Body of pancreas (tissue), 4 donors: ENCODE results near the gene OSER1. TPM values are rescaled to one million over a fixed set of nuclear protein-coding genes. Genes with fewer than 3 reads are reported as not detected.
"Not testable (repeated sequence)": the region's sequence is repeated elsewhere in the genome, so short reads cannot be mapped to it uniquely, and the experiment has no call there.

ENCODE experiments used
- ATAC-seq: fragments of 150-250 bp; one replicate; pipeline ENCODE4 v1.9.1; 2016
- DNase-seq, 4 donors: peaks; one replicate each; pipeline ENCODE4 v3.0.0-alpha.2; 2019
- H3K27ac ChIP-seq, 4 donors: fragments of 200-600 bp; sonication (generic); 1 replicate in 3 of 4; 2 replicates in 1 of 4; pipeline versions ENCODE4 v1.5.1 to v1.6.1; 2016 to 2019; ENCODE audit warnings: mild to moderate bottlenecking in 1 of 4, mixed read lengths in 1 of 4, moderate library complexity in 1 of 4
- H3K27me3 ChIP-seq, 2 donors: fragments of 200-600 bp; sonication (generic); one replicate each; pipeline ENCODE4 v1.6.0; 2016; ENCODE audit warnings: mild to moderate bottlenecking in 1 of 2
- H3K36me3 ChIP-seq, 2 donors: fragments of 200-600 bp; sonication (generic); replicated peaks in 1 of 2; 2 replicates each; pipeline ENCODE4 v1.5.1; 2016; ENCODE audit warnings: low read depth in 2 of 2; ENCODE audit not compliant: insufficient read depth in 1 of 2
- H3K4me1 ChIP-seq: fragments of 200-600 bp; sonication (generic); one replicate; pipeline ENCODE4 v1.6.0; 2016
- H3K4me3 ChIP-seq, 2 donors: fragments of 200-600 bp; sonication (generic); 1 replicate in 1 of 2; 2 replicates in 1 of 2; pipeline ENCODE4 v1.5.1; 2016 to 2019
- H3K9me3 ChIP-seq, 3 donors: fragments of 200-600 bp; sonication (generic); 1 replicate in 2 of 3; 2 replicates in 1 of 3; pipeline ENCODE4 v1.5.1; 2016
- CTCF ChIP-seq, 7 experiments: fragments of 450-650 bp in 4 of 7; fragments of 200-600 bp in 3 of 7; sonication (generic) in 3 of 7; IDR thresholded peaks; one replicate each; pipeline ENCODE4 v1.5.1; 2016 to 2019; ENCODE audit warnings: antibody characterized with exemption in 7 of 7
- POLR2A ChIP-seq, 3 donors: fragments of 450-650 bp; IDR thresholded peaks; one replicate each; pipeline ENCODE4 v1.6.1; 2016; ENCODE audit warnings: antibody characterized with exemption in 3 of 3, mild to moderate bottlenecking in 2 of 3
- WGBS, 2 donors: methylation state at CpG; one replicate each; pipeline ENCODE4 v1.1.5; 2017; 5-methylcytosine and 5-hydroxymethylcytosine counted together
- intact Hi-C: fragments of 100-400 bp; cut with DNase I; formaldehyde crosslinking; loops from one replicate; pipeline ENCODE4 v1.15.1; 2023
- total RNA-seq, 2 donors: library from RNA; depleted of rRNA; stranded (reverse); fragments of >200 nt; gene quantifications; one replicate each; pipeline ENCODE4 v1.1.0, GENCODE V29; 2016

The OSER1 gene
- total RNA-seq, 2 donors from 2014 or later = 2.0 to 17.1 TPM

GRCh38 chr20:44247131-44247571, 36.6 kb upstream of the OSER1 start, which contains the start of gene GDAP1L1:
Gene GDAP1L1 (plus strand): TSS chr20:44247308. CDS start chr20:44247335, 27 bp downstream.
- no peaks in the 10 kb centered on the region for H3K9me3 ChIP-seq
- H3K27me3 ChIP-seq = no peaks in the 10 kb centered on the region
- H3K4me1 ChIP-seq = no peaks in the 10 kb centered on the region
- H3K36me3 ChIP-seq = no peaks in the 10 kb centered on the region
- ATAC-seq = no peak
- intact Hi-C loops = no loop called here
- no peak within 1 kb of the TSS for H3K4me3 ChIP-seq
- WGBS, 2 donors = 28 to 55% methylated on average over 12 to 28 of the region's 32 CpGs
- no peak within 1 kb of the TSS for H3K27ac ChIP-seq
- TF ChIP-seq POLR2A (IDR thresholded peaks at IDR 0.05) = no peak
- TF ChIP-seq CTCF (IDR thresholded peaks at IDR 0.05) = no peak
- DNase-seq = peak in 2 of 4 donors; percentile 13 to 16

GRCh38 chr20:44245977-44246376, 35.4 kb upstream of the OSER1 start:
- 84 to 85% methylated on average over 4 of the region's 4 CpGs for WGBS, 2 donors
- intact Hi-C loops = no loop called here
- TF ChIP-seq CTCF (IDR thresholded peaks at IDR 0.05) = no peak
- TF ChIP-seq POLR2A (IDR thresholded peaks at IDR 0.05) = no peak

GRCh38 chr20:44241796-44242195, 31.2 kb upstream of the OSER1 start:
- TF ChIP-seq POLR2A (IDR thresholded peaks at IDR 0.05) = no peak
- no peak for TF ChIP-seq CTCF (IDR thresholded peaks at IDR 0.05)
- Histone ChIP-seq H3K27me3 (no peaks in the 10 kb centered on the region), H3K36me3 (no peaks in the 10 kb centered on the region), H3K4me3 (no peak overlapping the region), H3K4me1 (no peaks in the 10 kb centered on the region), H3K9me3 (no peaks in the 10 kb centered on the region), H3K27ac (no peak overlapping the region)
- no peak for ATAC-seq
- intact Hi-C loops = no loop called here
- no peak for DNase-seq
- WGBS, 2 donors = 100% methylated on average over 2 of the region's 2 CpGs

More at GRCh38 chr20:44245977-44246376, 35.4 kb upstream of the OSER1 start:
- Histone ChIP-seq H3K27ac (no peak overlapping the region), H3K36me3 (no peaks in the 10 kb centered on the region), H3K27me3 (no peaks in the 10 kb centered on the region), H3K9me3 (no peaks in the 10 kb centered on the region), H3K4me1 (no peaks in the 10 kb centered on the region), H3K4me3 (no peak overlapping the region)
- no peak for DNase-seq
- no peak for ATAC-seq

- 80 to 85% methylated on average over 2 of the region's 2 CpGs for WGBS, 2 donors
- H3K27me3 ChIP-seq, H3K36me3 ChIP-seq, intact Hi-C loops, H3K4me3 ChIP-seq, H3K4me1 ChIP-seq, H3K27ac ChIP-seq, DNase-seq, H3K9me3 ChIP-seq, ATAC-seq: not testable (repeated sequence)
Measured at GRCh38 chr20:44236840-44237239, 26.3 kb upstream of the OSER1 start.

GRCh38 chr20:44235702-44236101, 25.1 kb upstream of the OSER1 start:
- DNase-seq = no peak
- ATAC-seq = no peak
- Histone ChIP-seq H3K4me1 (no peaks in the 10 kb centered on the region), H3K9me3 (no peaks in the 10 kb centered on the region), H3K36me3 (no peaks in the 10 kb centered on the region), H3K27me3 (no peaks in the 10 kb centered on the region), H3K27ac (no peak overlapping the region), H3K4me3 (no peak overlapping the region)
- TF ChIP-seq POLR2A (IDR thresholded peaks at IDR 0.05) (no peak), CTCF (IDR thresholded peaks at IDR 0.05) (no peak)
- whole genome bisulfite sequencing, 2 donors = 95 to 97% methylated on average over 2 of the region's 2 CpGs
- intact Hi-C loops = no loop called here
